HG03442 (cell line): ENCODE measurements around the gene MAGI2.

Experiments
- ATAC-seq: cut with Tn5 transposase; IDR thresholded peaks from one replicate; pipeline ENCODE4 v1.9.1; 2021; ENCODE audit warnings: mild to moderate bottlenecking, moderate library complexity; ENCODE audit not compliant: unreplicated experiment

MAGI2 gene

DNA sequence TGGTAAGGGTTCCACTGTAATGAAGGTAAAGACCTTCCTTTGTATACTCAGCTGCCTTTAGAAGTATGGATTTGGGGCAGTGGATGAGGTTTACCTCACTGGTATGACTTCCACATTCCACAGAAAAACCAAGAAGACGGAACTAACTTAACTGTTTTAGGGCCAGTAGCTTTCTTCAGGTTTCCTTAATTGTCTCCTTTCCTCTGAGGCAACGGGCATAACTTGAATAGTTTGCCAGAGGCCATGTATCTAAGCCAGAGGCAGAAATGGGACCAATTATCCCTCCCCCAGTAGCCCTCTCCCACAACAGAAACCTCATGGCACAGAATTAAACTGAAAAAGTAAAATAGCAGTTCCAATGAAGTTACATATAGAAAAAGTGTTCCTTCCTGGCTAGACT, 1373.2 kb downstream of the MAGI2 start:
- no peak for ATAC-seq

DNA sequence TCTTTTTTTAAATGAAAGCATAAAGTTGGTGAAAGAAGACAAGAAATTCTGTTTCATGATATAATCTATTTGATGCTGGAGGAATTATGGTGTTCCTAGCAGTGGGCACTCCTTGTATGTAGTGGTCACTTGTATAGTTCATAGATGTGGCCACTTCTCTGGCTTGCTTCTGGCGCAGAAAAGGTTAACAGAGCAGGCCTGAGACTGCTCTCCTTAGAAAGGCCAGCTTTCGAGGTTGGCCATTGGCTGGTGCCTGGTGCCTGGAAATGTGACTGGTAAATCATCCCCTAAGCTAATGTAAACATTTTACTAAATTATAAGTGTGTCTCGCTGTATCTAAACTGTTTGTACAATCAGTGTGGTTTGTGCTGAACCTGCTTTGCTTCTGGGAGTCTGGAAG, 1378.8 kb downstream of the MAGI2 start:
- ATAC-seq, result no peak

GRCh38 chr7:78073609-78074382, 1379.7 kb downstream of the MAGI2 start:
- no peak for ATAC-seq

DNA sequence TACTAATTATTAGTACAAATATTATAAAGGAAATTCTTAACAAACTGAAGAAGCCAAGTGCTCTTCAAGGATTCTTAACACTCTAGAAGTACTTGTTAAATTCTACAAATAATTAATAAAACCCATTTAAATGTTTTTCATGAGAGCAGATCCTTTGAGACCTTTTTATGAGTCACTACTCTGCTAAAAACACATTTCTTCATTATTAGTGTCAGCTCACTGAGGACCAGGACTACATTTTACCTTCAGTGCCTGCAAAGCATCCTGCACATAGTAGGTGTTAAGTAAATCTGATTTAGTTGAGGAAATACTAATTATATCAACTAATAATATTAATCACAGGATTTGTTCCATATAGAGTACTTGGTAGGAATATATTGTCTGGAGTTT, 1381.3 kb downstream of the MAGI2 start:
- ATAC-seq, result no peak

- no peak for ATAC-seq
These were observed 1381.8 kb downstream of the MAGI2 start for GRCh38 chr7:78071491-78072200.

- ATAC-seq, result no peak
These were observed 1386.9 kb downstream of the MAGI2 start for GRCh38 chr7:78066599-78066998.

GRCh38 chr7:78063758-78064157, 1389.7 kb downstream of the MAGI2 start:
- no peak for ATAC-seq

DNA sequence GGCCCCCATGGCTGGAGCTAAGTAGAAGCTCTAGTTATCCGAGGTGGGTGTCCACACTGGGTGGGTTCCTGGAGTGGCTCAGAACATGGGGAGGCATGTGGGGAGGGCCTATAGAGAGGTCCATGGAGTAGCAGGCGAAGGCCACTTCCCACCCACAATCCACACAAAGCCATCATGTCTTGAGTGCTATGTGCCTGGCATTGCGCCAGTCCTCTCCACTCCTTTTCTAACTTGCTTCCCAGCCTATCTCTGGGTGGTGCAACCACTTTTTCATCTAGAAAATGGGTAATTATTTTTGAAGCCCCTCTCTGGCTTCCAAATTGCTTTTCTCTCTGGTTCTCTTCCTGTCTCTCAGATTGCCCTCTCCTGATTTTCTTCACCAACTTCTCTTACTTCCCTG, 1391.3 kb downstream of the MAGI2 start:
- no peak for ATAC-seq

GRCh38 chr7:78057571-78057970, 1395.9 kb downstream of the MAGI2 start:
- no peak for ATAC-seq

- ATAC-seq, result no peak
These were observed 1397.9 kb downstream of the MAGI2 start for GRCh38 chr7:78055599-78055998.

GRCh38 chr7:78055001-78055573, 1398.4 kb downstream of the MAGI2 start:
- ATAC-seq, result no peak

DNA sequence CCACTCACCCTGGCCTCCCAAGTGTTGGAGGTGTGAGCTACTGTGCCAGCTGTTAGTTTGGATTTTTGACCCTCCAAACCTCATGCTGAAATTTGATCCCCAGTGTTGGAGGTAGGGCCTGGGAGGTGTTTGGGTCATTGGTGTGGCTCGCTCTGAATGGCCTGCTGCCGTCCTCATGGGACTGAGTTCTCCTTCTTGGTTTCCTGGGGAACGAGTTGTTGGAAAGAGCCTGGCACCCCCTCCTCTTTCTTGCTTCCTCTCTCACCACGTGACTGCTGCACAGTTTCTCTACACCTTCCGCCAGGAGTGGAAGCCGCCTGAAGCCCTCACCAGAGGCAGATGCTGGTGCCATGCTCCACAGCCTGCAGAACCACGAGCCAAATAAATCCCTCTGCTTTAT, 1401.4 kb downstream of the MAGI2 start:
- no peak for ATAC-seq

DNA sequence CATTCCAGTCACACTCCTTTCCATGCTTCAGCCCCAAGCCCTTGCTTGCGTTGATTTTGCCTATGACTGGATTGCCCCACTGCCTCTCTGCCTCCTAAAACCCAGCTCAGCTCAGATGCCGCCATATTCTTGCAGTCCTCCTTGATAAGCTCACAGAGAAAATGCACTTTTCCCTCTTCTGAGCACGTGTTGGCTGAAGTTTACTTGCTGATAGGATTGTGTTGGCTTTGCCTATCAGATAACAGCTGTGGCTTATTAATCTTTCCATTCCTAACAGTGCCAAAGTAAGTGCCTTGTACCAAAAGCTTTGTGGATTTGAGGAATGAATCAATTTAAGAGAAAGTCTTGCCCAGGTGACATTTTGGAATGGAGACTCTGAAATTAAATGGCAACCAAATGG, 1405.7 kb downstream of the MAGI2 start:
- ATAC-seq, result no peak

- no peak for ATAC-seq
These were observed 1410.3 kb downstream of the MAGI2 start for GRCh38 chr7:78043159-78043558.

DNA sequence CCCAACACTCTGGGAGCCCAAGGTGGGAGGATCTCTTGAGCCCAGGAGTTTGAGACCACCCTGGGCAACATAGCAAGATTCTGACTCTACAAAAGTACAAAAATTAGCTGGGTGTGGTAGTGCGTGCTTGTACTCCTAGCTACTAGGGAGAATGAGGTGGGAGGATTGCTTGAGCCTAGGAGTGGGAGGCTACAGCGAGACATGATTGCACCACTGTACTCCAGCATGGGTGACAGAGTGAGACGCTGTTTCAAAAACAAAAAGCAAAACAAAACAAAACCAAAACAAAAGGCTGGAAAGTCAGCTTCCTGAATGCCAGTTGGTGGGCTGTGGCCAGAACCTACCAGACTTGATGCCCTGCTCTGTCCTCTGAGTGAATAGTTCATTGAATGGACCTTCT, 1412.0 kb downstream of the MAGI2 start:
- no peak for ATAC-seq

- ATAC-seq, result peak; percentile 78
These were observed 1413.4 kb downstream of the MAGI2 start for GRCh38 chr7:78039790-78040776.

DNA sequence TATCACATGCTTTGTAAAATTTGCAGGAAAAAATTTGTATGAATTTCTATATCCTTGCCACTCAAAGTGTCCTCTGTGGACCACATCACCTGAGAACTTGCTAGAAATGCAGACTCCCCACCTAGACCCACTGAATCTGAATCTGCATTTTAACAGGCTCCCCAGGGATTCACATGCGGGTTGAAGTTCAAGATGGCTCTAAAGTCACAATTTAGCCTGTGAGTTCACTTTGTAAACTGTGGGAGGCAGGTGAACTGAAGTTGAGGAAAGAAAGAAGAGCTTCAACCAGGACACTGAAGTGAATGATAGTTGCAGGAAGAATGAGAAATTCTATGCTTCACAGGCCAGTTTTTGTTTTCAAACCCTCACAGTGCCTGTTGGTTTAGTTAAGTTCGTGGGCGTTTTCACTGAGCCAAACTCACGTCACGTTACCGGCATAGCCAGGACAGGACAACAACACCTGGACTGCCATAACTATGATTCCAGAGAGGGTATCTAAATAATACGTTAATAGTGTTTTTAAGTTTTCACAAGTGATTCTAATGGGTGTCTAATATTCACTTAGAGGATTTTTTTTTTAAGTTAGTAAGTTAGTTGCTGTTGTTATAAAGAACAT, 1414.9 kb downstream of the MAGI2 start:
- ATAC-seq, result no peak

- ATAC-seq, result no peak
These were observed 1415.9 kb downstream of the MAGI2 start for GRCh38 chr7:78037603-78038002.

DNA sequence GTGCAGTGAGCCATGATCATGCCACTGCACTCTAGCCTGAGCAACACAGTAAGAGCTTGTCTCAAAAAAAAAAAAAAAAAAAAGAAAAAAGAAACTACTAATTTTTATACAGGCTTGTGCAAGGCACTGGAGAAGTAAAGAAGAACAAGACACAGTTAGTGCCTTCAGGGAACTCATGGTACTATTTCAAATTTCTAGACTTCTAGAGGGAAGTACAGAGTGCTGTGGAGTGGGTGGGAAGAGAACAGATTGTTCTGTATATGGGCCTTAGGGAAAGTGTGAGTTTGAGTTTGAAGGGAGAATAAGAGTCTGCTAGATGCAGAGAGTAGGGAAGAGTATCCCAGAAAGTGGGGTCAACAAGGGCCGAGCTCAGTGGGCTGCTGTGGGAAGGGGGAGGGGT, 1420.1 kb downstream of the MAGI2 start:
- no peak for ATAC-seq

GRCh38 chr7:78026492-78026891, 1427.0 kb downstream of the MAGI2 start:
- ATAC-seq, result no peak

- no peak for ATAC-seq
These were observed 1428.9 kb downstream of the MAGI2 start for GRCh38 chr7:78024591-78024990.
